ENCODE data around the gene NTSR2.

NTSR2 gene, protein sequence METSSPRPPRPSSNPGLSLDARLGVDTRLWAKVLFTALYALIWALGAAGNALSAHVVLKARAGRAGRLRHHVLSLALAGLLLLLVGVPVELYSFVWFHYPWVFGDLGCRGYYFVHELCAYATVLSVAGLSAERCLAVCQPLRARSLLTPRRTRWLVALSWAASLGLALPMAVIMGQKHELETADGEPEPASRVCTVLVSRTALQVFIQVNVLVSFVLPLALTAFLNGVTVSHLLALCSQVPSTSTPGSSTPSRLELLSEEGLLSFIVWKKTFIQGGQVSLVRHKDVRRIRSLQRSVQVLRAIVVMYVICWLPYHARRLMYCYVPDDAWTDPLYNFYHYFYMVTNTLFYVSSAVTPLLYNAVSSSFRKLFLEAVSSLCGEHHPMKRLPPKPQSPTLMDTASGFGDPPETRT

DNA sequence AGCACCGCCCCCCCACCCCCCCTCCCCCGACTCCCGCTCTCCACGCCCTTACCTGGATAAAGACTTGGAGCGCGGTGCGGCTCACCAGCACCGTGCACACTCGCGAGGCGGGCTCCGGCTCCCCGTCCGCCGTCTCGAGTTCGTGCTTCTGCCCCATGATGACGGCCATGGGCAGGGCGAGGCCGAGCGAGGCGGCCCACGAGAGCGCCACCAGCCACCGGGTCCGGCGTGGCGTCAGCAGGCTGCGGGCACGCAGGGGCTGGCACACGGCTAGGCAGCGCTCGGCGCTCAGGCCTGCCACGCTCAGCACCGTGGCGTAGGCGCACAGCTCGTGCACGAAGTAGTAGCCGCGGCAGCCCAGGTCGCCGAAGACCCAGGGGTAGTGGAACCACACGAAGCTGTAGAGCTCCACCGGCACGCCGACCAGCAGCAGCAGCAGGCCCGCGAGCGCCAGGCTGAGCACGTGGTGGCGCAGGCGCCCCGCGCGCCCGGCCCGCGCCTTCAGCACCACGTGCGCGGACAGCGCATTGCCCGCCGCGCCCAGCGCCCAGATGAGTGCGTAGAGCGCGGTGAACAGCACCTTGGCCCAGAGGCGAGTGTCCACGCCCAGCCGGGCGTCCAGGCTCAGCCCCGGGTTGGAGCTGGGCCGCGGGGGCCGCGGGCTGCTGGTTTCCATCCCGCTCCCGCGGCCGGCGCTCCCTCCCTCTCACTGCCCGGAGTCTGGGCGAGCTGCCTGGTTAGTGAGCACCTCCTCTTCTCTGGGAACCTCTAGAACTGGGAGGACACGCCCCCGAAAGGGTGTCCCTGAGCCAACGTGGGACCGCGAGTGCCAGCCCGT is at the start of gene NTSR2:
TSS of gene NTSR2 (minus strand) at position 742 of the 838 bp plus-strand sequence. CDS start at position 676, 66 bp downstream.
- DNase-seq, result peak in 2 of 6 experiments; percentile 3 to 5

DNA sequence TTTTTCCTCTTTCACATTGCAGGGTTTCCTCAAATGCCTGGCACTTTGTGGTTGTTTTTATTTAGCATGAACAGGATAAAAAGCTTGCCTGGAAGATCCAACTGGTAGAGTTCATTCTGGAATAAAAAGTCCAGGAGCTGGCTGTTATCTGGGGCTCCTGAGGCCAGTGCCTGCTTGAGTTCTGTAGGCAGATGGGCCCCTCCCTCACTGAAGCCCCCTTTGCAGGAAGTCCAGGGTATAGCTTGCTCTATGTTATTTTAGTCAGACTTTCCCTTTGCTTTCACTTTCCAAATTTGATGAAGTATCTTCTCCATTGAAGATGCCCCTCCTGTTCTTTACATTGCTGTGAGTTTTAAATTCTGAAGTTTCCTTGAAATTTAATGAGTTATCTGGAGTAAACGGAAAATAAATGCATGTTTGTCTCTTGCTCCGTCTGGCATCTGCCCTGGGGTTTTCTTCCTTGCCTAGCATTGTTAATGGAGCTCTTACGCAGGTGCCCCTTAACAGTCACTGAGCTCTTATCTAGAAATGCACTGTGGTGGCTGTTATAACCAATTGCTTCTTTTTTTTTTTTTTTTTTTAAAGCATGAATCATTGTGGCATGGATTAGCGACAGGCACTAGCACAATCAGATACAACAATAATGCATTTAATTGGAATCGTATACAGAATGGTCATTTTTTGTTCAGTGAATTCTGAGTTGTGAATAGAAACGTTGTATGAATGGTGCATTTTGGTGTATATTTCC is 49.4 kb upstream of the NTSR2 start:
- DNase-seq, result no peak

DNA sequence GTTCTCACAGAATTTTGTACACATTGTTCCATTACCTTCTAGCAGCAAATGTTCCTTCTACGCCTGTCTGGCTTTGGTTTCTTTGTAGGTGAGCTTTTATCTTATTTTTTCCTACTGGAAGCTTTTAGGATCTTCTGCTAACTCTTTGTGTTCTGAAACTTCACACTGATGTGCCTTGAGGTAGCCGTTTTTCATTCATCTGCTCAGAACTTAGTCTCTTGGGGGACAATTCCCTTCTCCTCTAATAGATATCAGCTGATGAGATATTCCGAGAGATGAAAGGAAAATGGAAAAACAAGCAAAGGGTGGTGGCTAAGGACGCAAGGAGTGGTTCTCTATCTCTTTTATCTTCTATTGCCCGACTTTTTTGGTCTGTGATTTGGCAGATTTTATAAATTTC is 48.6 kb upstream of the NTSR2 start:
- no peak for DNase-seq

DNA sequence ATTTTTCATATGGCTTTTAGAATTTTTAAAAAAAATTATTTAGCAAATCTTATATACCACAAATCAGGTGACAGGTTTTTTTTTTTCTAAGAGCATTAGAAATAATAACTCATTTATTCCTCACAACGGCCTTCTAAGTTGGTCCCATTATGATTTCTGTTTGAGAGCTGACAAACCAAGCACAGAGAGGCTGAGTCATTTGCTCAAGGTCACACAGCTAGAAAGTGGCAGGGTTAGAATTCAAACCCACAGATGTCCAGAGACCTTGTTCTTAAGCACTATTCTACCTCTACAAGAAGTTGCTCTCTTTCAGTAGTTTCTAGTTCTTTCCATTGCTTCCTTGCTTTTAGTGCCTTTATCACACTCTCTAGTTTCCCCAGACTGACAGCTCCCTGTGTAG is 47.6 kb upstream of the NTSR2 start:
- DNase-seq, result no peak

DNA sequence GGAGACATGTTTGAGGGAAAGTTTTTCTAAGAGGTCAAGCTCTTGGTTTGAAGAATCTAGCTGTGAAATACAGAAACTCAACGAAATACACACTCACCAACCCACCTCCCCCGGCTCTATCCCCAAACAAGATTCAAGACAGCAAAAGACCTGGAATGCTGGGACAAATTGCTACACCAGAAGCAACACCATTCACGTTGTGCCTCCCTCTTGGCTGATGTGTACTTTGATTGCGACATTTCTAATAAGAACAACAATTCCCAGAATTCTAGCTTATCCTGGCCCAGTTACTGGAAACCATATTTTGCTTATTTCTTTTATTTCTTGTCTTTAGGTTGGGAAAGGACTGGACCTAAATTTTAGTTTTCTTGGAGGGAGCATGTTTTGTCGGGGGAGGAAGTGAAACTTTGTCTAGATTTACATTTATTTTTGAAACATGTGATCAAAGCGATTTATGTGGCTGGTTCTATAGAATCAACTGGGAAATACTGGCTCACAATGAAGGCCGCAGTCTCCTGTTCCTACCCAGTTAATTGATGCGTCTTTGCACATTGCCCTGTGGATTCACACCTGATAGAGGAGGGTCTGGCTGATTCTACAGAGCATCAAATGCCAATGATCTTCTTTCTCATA is 46.8 kb upstream of the NTSR2 start:
- no peak for DNase-seq

DNA sequence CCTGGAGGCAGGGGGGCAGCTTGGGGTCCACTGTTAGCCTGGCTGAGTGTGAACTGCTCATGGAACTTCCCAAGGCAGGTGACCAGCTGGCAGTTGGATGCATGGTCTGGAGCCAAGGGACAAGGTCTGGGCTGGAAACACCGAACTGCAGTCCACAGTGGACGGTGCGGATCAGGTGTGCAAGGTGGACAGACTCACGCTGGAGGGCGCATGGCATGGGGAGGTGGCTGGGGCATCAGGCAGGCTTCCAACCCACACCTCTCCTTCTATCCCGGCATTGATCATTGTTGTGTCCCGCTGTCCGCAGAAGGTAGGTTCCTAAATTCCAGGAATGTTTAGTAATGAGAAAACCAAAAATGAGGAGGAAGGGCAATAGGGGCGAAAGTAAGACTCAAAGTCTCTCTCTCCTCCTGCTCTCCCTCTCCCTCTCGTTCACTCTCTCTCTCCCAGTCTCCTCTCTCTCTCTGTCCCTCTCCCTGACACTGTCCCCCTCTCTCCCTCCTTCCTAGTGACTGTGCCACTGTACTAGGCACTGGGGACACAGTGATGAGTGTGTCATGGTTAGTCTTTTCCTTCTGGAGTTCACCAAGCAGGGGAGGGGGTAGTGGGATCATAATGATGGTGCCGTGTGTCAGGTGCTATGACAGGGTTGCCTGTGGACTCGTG is 46.1 kb upstream of the NTSR2 start:
- DNase-seq, result no peak

DNA sequence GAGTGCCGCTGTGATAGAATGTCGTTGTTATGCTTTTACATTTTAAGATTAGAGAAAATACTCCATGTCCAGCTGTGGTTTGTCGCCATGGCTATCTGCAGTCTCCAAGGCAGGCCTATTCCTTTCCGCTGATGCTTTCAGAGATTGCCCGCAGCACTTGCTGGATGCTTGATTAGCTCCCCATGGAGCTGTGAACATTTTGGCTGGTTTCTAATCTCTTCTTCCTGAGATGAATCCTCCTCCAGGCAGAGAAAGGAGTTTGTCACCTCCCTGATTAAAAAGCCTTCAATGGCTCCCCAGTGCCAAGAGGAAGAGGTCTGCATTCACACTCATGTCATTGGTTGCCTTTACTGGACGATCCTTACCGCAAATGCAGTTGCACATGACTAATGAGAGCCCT is 43.8 kb upstream of the NTSR2 start:
- no peak for DNase-seq

DNA sequence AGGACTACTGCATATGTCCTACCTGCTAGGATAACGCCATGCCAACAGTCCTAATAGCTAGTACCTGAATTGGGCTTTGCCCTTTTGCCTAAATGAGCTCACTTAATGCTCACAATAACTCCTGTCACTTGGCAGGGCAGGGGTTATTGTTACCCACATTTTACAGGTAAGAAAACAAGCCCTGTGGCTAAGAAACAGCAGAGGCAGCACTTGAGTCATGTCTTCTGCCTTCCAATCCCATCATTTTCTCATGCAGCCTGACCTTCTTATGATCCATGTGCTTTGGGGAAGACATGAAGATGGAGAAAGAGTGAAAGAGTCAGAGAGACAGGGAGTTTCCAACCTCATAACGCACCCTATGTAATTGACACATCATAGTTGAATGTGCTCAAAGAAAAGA is 42.9 kb upstream of the NTSR2 start:
- no peak for DNase-seq

DNA sequence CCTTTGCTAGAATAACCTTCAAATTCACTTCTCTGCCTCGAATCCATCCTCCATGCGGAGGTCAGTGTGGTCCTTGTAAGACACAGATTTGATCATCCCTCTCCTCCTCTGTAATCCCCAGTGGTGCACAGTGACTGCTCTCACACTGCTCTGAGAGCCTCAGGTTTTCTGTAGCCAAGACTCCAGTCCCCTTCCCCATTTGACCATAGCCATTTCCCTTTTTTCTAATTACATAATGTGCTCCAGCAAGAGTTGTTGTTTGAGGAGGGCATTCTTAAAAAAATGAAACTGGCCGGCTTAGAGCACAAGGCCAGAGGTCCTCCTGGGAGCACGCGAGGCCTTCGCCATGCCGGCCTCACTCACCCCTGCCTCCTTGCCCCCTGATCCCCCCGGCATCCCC is 41.8 kb upstream of the NTSR2 start:
- DNase-seq, result no peak

DNA sequence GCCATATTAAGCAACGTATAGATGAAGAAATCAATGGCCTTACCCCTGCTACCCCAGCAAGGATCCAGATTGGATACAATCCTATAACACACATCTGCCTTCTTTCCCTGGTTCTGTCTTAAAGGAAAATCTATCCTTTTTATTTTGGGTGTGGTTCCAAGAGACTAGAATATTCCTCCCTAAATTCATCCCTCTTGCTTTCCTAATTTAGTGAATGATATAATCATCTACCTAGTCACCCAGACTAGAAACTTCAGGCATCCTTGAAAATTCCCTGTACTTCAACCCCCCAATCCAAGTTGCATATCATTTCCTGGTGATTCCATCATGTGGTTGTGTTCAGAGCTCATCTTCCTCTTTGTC is 41.3 kb upstream of the NTSR2 start:
- no peak for DNase-seq

DNA sequence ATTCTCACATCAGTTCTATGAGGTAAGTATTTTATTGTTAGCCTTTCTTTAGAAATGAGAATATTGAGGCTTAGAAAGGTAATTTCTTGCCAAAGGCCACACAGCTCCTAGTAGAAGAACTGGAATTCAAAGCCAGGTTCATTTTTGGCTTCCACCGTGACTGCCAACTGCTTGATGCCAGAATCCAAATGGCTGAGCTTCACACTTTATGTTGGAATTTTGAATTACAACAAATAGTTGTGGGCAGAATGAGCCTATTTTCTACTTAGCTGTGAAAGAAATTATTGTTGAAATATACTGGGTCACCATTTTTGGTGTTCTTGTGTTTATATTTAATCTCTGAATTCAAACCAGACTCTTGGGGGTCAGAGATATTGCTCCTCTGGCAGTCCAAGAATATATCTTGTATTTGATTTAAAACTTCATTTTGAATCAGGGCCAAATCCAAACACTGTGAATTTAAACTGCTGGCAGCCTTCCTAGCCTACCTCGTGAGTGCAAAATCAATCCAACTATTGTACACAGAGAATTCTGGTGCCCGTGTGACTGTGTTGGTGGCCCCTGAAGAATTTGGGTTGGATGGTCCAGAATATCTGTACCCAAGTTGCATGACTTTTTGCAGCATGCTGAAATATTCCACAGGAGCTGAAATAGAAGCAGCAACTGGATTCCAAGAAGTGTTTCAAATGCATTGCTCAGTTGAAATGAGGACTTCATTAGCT is 40.8 kb upstream of the NTSR2 start:
- DNase-seq, result no peak

DNA sequence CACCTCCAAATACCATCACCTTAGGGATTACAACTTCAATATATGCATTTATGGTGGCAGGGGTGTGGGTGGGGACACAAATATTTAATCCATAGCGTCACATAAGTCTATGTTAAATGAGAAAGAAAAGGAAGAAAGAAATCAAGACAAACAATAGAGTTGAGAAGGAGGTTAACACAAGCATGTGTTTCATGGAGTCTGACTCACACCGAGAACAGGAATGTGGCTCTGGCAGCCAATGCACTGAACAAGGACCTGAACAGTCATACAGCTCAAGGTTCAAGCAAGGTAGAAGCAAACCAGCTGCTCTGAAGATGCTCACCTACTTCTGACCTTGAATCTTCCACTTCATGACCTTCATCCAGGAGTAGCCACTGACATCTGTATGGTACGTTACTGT is 40.2 kb upstream of the NTSR2 start:
- DNase-seq, result no peak

DNA sequence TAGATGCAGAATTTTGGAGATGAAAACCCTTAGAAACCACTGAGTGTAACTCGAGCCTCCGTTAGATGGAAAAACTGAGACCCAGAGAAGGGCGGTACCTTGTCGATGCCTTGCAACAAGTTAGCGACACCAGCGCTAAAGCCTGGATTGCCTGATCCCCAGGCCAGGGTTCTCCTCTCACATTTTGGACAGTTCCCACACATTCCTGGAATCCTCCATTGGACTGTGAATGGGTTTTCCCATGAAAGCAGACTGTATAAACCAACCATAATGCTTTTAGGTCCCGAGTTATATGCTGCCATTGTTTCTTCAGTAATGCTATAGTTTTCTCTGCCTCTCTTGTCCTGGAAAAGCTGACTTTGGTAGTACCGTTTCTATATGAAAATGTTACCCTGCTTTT is 39.3 kb upstream of the NTSR2 start:
- DNase-seq, result no peak

DNA sequence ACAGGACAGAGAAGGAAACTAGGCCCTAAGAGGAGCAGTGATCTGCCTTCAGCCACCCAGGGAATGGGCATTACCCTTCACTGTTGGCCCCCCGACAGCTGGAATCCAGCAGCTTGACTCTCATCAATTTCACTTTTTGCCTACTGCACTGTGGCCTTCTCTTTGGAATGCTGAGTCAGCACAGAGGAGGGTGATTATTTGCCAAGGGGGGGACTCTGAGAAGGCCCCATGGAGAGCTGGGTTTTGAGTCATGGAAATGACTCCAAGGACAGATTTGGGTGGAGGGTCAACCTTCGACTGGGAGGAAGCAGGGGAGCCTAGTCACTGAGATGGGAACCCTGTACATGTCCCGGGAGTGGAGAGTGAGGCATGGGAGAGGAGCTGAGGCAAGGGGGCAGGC is 38.1 kb upstream of the NTSR2 start:
- DNase-seq, result no peak

DNA sequence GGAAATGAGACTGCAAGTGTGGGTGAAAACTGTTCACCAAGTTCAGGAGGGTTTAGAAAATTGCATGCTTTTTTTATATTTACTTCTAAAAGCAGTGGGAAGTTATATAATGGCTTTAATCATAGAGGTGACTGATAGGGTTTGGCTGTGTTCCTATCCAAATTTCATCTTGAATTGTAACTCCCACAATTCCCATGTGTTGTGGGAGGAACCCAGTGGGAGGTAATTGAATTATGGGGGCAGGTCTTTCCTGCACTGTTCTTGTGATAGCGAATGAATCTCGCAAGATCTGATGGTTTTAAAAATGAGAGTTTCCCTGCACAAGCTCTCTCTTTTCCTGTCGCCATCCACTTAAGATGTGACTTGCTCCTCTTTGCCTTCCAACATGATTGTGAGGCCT is 35.7 kb upstream of the NTSR2 start:
- DNase-seq, result no peak

DNA sequence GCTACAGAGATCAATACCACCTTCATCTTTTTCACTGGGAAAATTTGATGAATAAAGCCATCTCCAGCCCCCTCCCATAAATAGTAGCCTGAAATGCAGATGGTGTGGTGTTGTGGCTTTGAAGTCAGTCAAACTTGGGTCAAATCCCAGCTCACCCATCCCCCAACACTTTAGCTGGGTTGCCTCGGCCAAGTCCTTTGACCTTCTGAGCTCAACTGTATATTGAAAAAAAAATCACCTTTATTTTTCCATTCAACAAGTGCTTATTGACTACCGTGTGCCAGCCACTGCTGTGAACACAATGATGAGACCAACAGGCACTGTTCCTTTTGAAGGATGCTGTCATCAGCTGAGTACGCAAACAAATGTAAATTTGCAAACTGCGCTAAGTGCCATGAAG is 35.1 kb upstream of the NTSR2 start:
- no peak for DNase-seq

DNA sequence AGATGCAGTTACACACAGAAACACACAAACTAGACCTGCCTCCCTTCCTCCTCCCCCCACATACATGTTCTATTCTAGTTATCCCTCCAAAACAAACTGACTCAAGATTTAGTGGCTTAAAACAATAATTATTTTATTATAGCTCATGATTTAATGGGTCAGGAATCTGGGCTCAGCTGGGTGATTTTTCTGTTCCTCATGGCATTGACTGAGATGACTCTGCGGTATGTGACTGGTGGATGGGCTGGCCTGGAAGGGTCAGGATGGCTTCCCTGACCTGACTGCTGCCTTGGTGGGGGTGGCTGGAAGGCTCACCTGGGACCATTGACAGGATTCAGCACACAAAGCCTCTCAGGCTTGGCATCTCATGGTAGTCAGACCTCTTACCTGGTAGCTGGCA is 33.7 kb upstream of the NTSR2 start:
- no peak for DNase-seq

DNA sequence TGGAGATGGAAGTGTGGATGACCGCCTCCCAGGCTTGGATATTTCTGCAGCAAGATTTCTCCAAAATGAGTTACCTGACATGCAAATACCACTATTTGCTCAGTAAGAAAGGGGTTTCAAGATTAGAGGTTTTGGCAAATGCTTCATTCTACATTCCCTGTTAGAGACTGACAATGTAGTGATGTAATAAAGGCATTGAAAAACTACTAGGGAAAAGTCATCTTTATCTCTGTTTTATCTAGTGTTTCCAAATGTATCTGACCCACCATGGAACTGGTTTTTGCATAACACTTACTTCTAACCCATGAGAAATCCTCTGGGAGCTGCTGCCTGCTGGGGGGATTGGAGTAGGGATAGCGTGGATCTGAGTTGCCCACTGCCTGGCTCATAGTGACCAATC is 33.0 kb upstream of the NTSR2 start:
- no peak for DNase-seq

DNA sequence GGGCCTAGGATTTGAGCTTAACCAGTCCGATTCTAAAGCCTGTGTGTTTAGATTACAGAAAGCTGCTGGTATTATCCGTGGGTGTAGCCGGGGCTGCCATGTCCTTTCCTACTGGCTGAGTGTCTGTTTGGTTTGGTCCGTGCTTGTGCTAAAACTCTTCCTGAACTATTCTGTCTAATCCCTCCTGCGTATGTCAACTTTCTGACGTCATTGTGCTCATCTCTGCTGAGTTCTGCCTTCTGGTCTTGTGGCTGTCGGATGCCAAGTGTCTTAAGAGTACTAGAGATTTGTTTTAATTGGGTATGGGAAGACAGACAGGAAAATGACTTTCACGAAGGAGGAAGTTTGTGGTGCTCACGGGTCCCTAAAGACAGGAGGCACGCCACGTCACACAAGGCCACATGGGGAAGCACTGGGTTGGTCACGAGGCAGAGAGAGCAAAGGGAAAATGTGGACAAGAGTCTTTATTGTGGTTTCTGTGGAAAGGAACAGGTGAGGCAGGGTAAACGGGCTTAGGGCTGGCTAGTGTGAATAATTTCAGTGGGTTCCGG is 31.8 kb upstream of the NTSR2 start:
- DNase-seq, result no peak

DNA sequence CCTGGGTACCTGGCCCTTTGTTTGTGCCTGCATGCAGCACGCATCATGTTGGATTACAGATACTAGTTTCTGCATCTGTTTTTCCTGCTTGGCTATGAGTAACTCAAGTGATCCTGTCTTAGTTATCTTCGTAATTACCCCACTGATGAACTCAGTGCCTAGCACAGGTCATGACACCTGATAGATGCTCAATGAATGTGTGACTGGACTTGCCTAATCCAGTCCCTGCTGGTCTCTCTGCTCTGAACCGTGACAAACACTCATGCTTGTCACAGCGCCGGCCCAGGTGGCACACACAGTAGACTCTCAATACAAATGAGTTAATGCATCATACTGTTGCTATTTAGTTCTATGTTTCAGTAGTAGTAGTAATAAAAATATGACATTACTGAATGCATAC is 31.2 kb upstream of the NTSR2 start:
- DNase-seq, result no peak

All from stimulated activated naive CD4-positive, alpha-beta T cell (primary cell).